Neural crest cell (in vitro differentiated cells): Measurements from ENCODE around the gene BMP3. TPM values are rescaled to one million over a fixed set of nuclear protein-coding genes. Genes with fewer than 3 reads are reported as not detected.

Experiments used
- DNase-seq: peaks from one replicate; pipeline ENCODE4 v3.0.0; 2021; ENCODE audit warnings: low read depth, mixed read lengths, low spot score
- H3K27ac Mint-ChIP-seq: one replicate; pipeline ENCODE4 v1.8.0; 2021; ENCODE audit warnings: mild to moderate bottlenecking, mixed read lengths; ENCODE audit not compliant: unreplicated experiment
- H3K27me3 Mint-ChIP-seq: 2 replicates; pipeline ENCODE4 v1.8.0; 2021; ENCODE audit warnings: low read depth, mild to moderate bottlenecking, mixed read lengths
- H3K36me3 Mint-ChIP-seq: 2 replicates; pipeline ENCODE4 v1.8.0; 2021; ENCODE audit warnings: low read depth, mild to moderate bottlenecking, mixed read lengths
- H3K4me1 Mint-ChIP-seq: 2 replicates; pipeline ENCODE4 v1.8.0; 2021; ENCODE audit warnings: mixed read lengths
- H3K4me3 Mint-ChIP-seq: one replicate; pipeline ENCODE4 v1.8.0; 2021; ENCODE audit warnings: mild to moderate bottlenecking, mixed read lengths
- H3K9me3 Mint-ChIP-seq: 2 replicates; pipeline ENCODE4 v1.8.0; 2021; ENCODE audit warnings: mixed read lengths
- total RNA-seq: library from RNA; stranded (reverse); gene quantifications from 2 replicates; pipeline ENCODE4 v1.2.1, GENCODE V29; 2021
- TF ChIP-seq, protein P1 (sequence below): fragments of 200-600 bp; sonication (generic); conservative IDR thresholded peaks from 2 replicates; pipeline ENCODE4 v1.5.0; 2021; ENCODE audit warnings: antibody characterized with exemption, mild to moderate bottlenecking

The BMP3 gene
- total RNA-seq, 1 donor from 2014 or later: 0.40 TPM

DNA sequence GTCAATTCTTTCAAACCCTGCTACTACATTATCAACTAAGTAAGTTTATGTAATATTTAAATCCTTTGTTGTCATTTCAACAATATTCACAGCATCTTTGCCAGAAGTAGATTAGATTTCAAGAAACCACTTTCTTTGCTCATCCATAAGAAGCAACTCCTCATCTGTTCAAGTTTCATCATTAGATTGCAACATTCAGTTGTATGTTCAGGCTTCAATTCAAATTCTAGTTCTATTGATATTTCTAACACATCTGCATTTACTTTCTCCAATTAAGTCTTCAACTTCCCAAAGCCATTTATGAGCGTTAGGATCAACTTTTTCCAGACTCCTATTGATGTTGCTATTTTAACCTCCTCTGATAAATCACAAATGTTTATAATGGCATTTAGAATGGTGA lies 66.1 kb downstream of the BMP3 start:
- H3K4me1 Mint-ChIP-seq: peaks cover 7% of the 10 kb centered on the region
- DNase-seq: no peak
- no peak overlapping the region for H3K4me3 Mint-ChIP-seq
- H3K27ac Mint-ChIP-seq: no peak overlapping the region
- no peaks in the 10 kb centered on the region for H3K27me3 Mint-ChIP-seq
- TF ChIP-seq, protein P1, sequence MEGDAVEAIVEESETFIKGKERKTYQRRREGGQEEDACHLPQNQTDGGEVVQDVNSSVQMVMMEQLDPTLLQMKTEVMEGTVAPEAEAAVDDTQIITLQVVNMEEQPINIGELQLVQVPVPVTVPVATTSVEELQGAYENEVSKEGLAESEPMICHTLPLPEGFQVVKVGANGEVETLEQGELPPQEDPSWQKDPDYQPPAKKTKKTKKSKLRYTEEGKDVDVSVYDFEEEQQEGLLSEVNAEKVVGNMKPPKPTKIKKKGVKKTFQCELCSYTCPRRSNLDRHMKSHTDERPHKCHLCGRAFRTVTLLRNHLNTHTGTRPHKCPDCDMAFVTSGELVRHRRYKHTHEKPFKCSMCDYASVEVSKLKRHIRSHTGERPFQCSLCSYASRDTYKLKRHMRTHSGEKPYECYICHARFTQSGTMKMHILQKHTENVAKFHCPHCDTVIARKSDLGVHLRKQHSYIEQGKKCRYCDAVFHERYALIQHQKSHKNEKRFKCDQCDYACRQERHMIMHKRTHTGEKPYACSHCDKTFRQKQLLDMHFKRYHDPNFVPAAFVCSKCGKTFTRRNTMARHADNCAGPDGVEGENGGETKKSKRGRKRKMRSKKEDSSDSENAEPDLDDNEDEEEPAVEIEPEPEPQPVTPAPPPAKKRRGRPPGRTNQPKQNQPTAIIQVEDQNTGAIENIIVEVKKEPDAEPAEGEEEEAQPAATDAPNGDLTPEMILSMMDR: no peak
- H3K36me3 Mint-ChIP-seq: no peaks in the 10 kb centered on the region
- H3K9me3 Mint-ChIP-seq: no peaks in the 10 kb centered on the region

DNA sequence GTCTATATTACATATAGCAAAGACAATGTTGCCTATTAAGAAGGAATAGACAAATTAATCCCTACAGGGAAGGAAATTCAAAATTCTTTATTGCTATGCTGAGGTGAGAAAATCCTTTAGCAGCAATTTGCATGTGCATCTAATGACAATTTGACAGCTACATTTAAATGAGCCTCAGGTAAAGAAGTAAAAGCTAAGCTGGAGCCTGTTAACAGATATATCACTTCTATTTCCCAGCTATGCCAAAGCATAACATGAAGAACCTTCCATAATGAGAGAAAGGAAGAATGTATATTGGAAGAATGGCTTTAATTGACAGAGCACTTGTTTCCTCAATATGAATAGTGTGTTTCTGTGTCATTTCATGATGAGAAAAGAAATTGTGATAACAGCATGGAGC lies 71.6 kb downstream of the BMP3 start:
- Mint-ChIP-seq H3K4me3 (no peak overlapping the region), H3K27me3 (no peaks in the 10 kb centered on the region), H3K27ac (no peak overlapping the region), H3K9me3 (peaks cover 1% of the 10 kb centered on the region), H3K36me3 (no peaks in the 10 kb centered on the region), H3K4me1 (no peaks in the 10 kb centered on the region)
- TF ChIP-seq, protein P1: no peak
- DNase-seq: no peak

DNA sequence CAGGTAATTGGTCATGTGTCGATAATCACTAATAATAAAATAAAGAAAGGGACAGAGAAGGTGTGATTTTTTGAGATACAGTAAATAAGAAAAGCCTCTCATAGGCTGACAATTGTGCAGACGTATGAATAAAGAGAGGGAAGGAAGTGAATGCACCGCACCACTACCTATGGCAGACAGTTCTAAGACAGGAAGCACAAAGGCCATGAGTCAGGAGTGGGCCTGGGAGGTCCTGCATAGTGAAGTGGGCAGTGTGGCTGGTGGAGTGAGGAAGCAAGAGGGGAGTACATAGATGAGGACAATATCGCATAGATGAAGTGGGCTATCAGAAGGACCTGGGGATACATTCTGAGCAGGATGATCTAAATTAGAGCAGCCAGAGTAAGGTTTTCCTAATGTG lies 75.6 kb downstream of the BMP3 start:
- H3K9me3 Mint-ChIP-seq: peaks cover 3% of the 10 kb centered on the region
- no peaks in the 10 kb centered on the region for H3K4me1 Mint-ChIP-seq
- no peak overlapping the region for H3K4me3 Mint-ChIP-seq
- no peak overlapping the region for H3K27ac Mint-ChIP-seq
- TF ChIP-seq, protein P1: no peak
- no peaks in the 10 kb centered on the region for H3K36me3 Mint-ChIP-seq
- no peaks in the 10 kb centered on the region for H3K27me3 Mint-ChIP-seq
- DNase-seq: no peak

Other genes starting within 250 kb of the BMP3 start
- 0.77 and 0.86 TPM in 2 replicates for gene PRKG2, start 184.5 kb downstream of the BMP3 start, total RNA-seq